Right cardiac atrium (tissue), 5 donors: ENCODE results near the gene SLC39A12. TPM values are rescaled to one million over a fixed set of nuclear protein-coding genes. Genes with fewer than 3 reads are reported as not detected.

Experiments used
- ATAC-seq, 2 donors: fragments of 200-7000 bp; cut with Tn5 transposase; one replicate each; pipeline versions ENCODE4 v1.8.0 to v1.9.1; 2020; ENCODE audit warnings: moderate library complexity in 2 of 2, mild to moderate bottlenecking in 1 of 2
- DNase-seq, 3 donors: peaks; one replicate each; pipeline ENCODE4 v3.0.0-alpha.2; 2020
- H3K27ac ChIP-seq: one replicate; pipeline ENCODE4 v1.5.1; 2013; ENCODE audit warnings: mild to moderate bottlenecking, low read length, control low read depth, moderate library complexity
- H3K27me3 ChIP-seq: one replicate; pipeline ENCODE4 v1.6.1; 2013; ENCODE audit not compliant: control insufficient read depth, insufficient read depth
- H3K4me1 ChIP-seq: one replicate; pipeline ENCODE4 v1.6.1; 2013; ENCODE audit warnings: low read length; ENCODE audit not compliant: control insufficient read depth, insufficient read depth
- H3K4me3 ChIP-seq: one replicate; pipeline ENCODE4 v1.5.1; 2013; ENCODE audit warnings: low read length, control low read depth
- H3K9me3 ChIP-seq: one replicate; pipeline ENCODE4 v1.6.1; 2013; ENCODE audit warnings: low read length; ENCODE audit not compliant: control insufficient read depth
- WGBS: extraction: QIAGEN DNeasy Blood & Tissue Kit; methylation state at CpG from one replicate; pipeline ENCODE4 v1.1.7; 2013; 5-methylcytosine and 5-hydroxymethylcytosine counted together
- intact Hi-C, 4 donors: fragments of 100-400 bp; cut with DNase I; formaldehyde crosslinking; loops; one replicate each; pipeline versions ENCODE4 v1.11.0 to v1.14.0; 2022 to 2023
- polyA plus RNA-seq: library from polyadenylated mRNA; stranded (reverse); fragments of 200-250 nt; gene quantifications from one replicate; pipeline ENCODE4 v1.2.3, GENCODE V29; 2013
- total RNA-seq, 4 donors: library from RNA; stranded (reverse); fragmentation: NEBNext Ultra II Directional; extraction: Animal tissue kit (Norgen Biotek cat#: 25700); gene quantifications; one replicate each; pipeline ENCODE4 v1.2.1, GENCODE V29; 2021
- donor health status: healthy with polysubstance abuse.
- donor health status: DM: no; HTN: yes; CAD: no.
- donor health status: DM: no; HTN: no; CAD: no.
- donor health status: DM: no; HTN: yes; CAD: no; lungs with severe emphysema.
- donor health status: DM: yes; HTN: yes; CAD: no.

SLC39A12 gene
- total and polyA plus RNA-seq, 5 donors: 0.05 TPM; not detected in 4

- Histone ChIP-seq H3K4me1 (no peaks in the 10 kb centered on the region), H3K9me3 (no peaks in the 10 kb centered on the region), H3K27ac (no peak overlapping the region), H3K4me3 (peak overlapping the region; percentile 2), H3K27me3 (no peaks in the 10 kb centered on the region)
- ATAC-seq: no peak
- intact Hi-C loops: no loop called here
- 32% methylated on average over 3 of the region's 3 CpGs for WGBS
- DNase-seq: no peak
Observed at GRCh38 chr10:18005445-18005780, 53.7 kb downstream of the SLC39A12 start.

DNA sequence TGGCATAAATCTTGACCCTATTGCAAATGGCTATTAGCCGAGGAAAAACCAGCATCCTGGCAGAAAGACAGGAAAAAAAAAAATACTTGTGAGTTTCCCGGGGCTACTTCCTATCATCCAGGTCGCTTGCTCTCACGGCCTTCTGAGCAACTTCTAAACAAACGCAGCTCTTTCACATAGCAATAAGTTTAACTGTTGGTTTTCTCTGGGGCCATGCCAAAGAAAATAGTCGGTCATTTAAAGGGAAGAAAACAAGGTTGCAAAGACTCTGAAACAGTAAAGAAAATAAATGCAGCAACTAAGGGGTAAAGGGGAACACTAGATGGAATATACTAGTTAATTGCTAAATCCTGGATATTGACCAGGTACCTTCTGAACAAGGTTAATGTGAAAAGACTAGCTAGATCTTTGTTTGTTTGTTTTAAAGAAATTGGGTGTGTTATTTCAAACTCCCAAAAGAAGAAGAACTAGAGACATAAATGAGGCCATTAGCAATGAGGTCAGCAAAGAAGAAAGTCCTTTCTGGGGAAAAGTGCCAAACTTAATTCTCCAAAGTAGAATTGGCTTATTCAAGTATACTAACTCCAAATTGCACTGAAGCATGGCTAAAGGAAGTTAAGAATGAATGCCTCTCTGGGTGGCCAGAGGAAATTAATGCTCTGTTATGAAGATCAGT, 54.2 kb downstream of the SLC39A12 start:
- no peaks in the 10 kb centered on the region for H3K9me3 ChIP-seq
- no peaks in the 10 kb centered on the region for H3K4me1 ChIP-seq
- 28% methylated on average over 6 of the region's 6 CpGs for WGBS
- no peaks in the 10 kb centered on the region for H3K27me3 ChIP-seq
- peak in 1 of 3 donors; percentile 15 for DNase-seq
- H3K27ac ChIP-seq: no peak overlapping the region
- no peak overlapping the region for H3K4me3 ChIP-seq
- intact Hi-C loops: no loop called here
- ATAC-seq: peak in 1 of 2 donors; percentile 50

DNA sequence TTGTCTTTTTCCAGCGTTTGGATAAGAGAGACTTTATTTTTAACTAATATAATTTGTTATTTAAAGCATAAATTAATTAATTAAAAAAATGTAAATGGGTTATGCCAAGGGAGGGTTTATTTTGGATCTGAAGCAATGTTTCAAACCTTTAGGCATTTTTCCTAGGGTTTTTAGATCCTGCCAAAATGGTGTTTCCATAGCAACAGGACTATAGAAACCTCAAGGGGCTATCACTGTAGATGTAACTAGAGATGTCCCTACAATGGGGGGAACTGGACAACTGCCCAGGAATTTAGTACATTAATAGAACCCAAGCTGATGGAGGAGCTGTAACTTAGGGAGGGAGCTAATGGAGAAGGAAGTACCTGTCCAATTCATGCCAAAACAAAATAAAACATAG, 57.3 kb downstream of the SLC39A12 start:
- no peaks in the 10 kb centered on the region for H3K27me3 ChIP-seq
- intact Hi-C loops: no loop called here
- ATAC-seq (no peak), DNase-seq (no peak)
- H3K9me3 ChIP-seq: no peaks in the 10 kb centered on the region
- 38% methylated on average over 1 of the region's 1 CpG for WGBS
- no peak overlapping the region for H3K4me3 ChIP-seq
- no peaks in the 10 kb centered on the region for H3K4me1 ChIP-seq
- H3K27ac ChIP-seq: no peak overlapping the region

- H3K27ac ChIP-seq: no peak overlapping the region
- intact Hi-C loops: no loop called here
- no peak for DNase-seq
- WGBS: 69% methylated on average over 2 of the region's 2 CpGs
- H3K4me3 ChIP-seq: no peak overlapping the region
- H3K27me3 ChIP-seq: no peaks in the 10 kb centered on the region
- no peaks in the 10 kb centered on the region for H3K9me3 ChIP-seq
- no peaks in the 10 kb centered on the region for H3K4me1 ChIP-seq
- ATAC-seq: no peak
Observed at GRCh38 chr10:18010050-18010449, 58.3 kb downstream of the SLC39A12 start.

GRCh38 chr10:18020523-18020922, 68.8 kb downstream of the SLC39A12 start:
- Histone ChIP-seq H3K27me3 (no peaks in the 10 kb centered on the region), H3K4me1 (no peaks in the 10 kb centered on the region), H3K4me3 (no peak overlapping the region), H3K27ac (no peak overlapping the region), H3K9me3 (no peaks in the 10 kb centered on the region)
- 92% methylated on average over 1 of the region's 1 CpG for WGBS
- no peak for DNase-seq
- intact Hi-C loops: no loop called here
- ATAC-seq: no peak

GRCh38 chr10:18021725-18022480, 70.2 kb downstream of the SLC39A12 start:
- ATAC-seq: no peak
- WGBS: 0% methylated on average over 2 of the region's 2 CpGs
- H3K9me3 ChIP-seq: no peaks in the 10 kb centered on the region
- no peak overlapping the region for H3K27ac ChIP-seq
- intact Hi-C loops: no loop called here
- H3K4me3 ChIP-seq: no peak overlapping the region
- H3K27me3 ChIP-seq: no peaks in the 10 kb centered on the region
- no peaks in the 10 kb centered on the region for H3K4me1 ChIP-seq
- DNase-seq: no peak

- intact Hi-C loops: no loop called here
- Histone ChIP-seq H3K4me1 (no peaks in the 10 kb centered on the region), H3K27ac (no peak overlapping the region), H3K27me3 (no peaks in the 10 kb centered on the region), H3K4me3 (no peak overlapping the region), H3K9me3 (no peaks in the 10 kb centered on the region)
- 56% methylated on average over 4 of the region's 4 CpGs for WGBS
- ATAC-seq (no peak), DNase-seq (no peak)
Observed at GRCh38 chr10:18043148-18044006, 91.7 kb downstream of the SLC39A12 start.

- Histone ChIP-seq H3K4me3 (no peak overlapping the region), H3K27ac (no peak overlapping the region), H3K4me1 (no peaks in the 10 kb centered on the region), H3K27me3 (no peaks in the 10 kb centered on the region), H3K9me3 (no peaks in the 10 kb centered on the region)
- intact Hi-C loops: no loop called here
- ATAC-seq (no peak), DNase-seq (no peak)
- 75% methylated on average over 8 of the region's 8 CpGs for WGBS
Observed at GRCh38 chr10:18044976-18045720, 93.4 kb downstream of the SLC39A12 start.

GRCh38 chr10:18056583-18056982, 104.9 kb downstream of the SLC39A12 start:
- H3K4me3 ChIP-seq: no peak overlapping the region
- intact Hi-C loops: no loop called here
- H3K27ac ChIP-seq: no peak overlapping the region
- no peaks in the 10 kb centered on the region for H3K4me1 ChIP-seq
- no peaks in the 10 kb centered on the region for H3K27me3 ChIP-seq
- H3K9me3 ChIP-seq: no peaks in the 10 kb centered on the region
- ATAC-seq (no peak), DNase-seq (no peak)
- 21% methylated on average over 1 of the region's 1 CpG for WGBS

- no peak overlapping the region for H3K4me3 ChIP-seq
- ATAC-seq (peak; percentile 63 to 80), DNase-seq (peak; percentile 49 to 76 (median 55))
- H3K4me1 ChIP-seq: no peaks in the 10 kb centered on the region
- no peaks in the 10 kb centered on the region for H3K9me3 ChIP-seq
- H3K27me3 ChIP-seq: no peaks in the 10 kb centered on the region
- WGBS: 32% methylated on average over 19 of the region's 19 CpGs
- intact Hi-C loops: no loop called here
- H3K27ac ChIP-seq: peak overlapping the region; percentile 75
Observed at GRCh38 chr10:18059826-18060559, 108.3 kb downstream of the SLC39A12 start.
